ENCODE measurements around the gene SCAF1. TPM values are rescaled to one million over a fixed set of nuclear protein-coding genes. Genes with fewer than 3 reads are reported as not detected.

Gene SCAF1
- polyA plus RNA-seq, 3 donors from 2014 or later: 0.87 to 2.6 TPM; not detected in 1

DNA sequence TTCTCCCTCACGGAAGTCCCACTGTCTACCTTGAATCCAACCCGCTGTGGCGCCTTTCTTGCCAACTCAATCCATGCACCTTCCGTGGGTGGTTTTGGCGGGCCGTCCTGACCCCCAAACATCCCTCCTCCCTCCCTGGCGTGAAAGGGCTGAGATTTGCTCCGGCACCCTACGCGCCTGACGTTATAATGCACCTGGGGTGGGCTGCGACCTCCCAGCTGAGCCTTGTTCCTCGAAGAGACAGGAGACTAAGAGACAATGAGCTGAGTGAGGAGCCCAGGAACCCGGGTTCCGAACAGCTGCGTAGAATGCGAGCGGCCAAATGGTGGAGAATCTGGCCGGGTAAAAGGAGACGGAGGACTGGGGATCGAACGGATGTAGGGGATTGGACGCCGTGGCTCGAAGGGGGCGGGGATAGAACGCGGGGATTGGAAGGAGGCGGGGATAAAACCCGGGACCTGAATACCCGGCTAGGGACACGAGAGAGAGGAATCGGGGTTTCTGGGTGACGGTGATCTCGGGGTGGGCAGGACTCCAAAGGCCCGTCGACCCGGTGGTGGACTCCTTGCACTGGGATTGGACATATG lies 48.7 kb downstream of the SCAF1 start, which contains the start of gene CPT1C:
Gene CPT1C (plus strand): TSS at position 461 of the 587 bp plus-strand sequence. CDS start 1,137 bp downstream, outside the sequence.
- Mint-ChIP-seq H3K9me3 (no peaks in the 10 kb centered on the region), H3K4me1 (peaks cover 17 to 22% of the 10 kb centered on the region in 2 donors), H3K36me3 (peaks cover 0 to 7% (median 5%) of the 10 kb centered on the region in 3 donors), H3K4me3 (peak within 1 kb of the TSS; percentile 80 to 88 (median 87)), H3K27me3 (ENCODE audit: low read depth in 3 of 3) (peaks cover 9 to 17% (median 12%) of the 10 kb centered on the region in 3 donors), H3K27ac (peak within 1 kb of the TSS in 3 of 6 donors; percentile 42 to 82 (median 71))
- peak; percentile 26 to 38 (median 37) for DNase-seq

DNA sequence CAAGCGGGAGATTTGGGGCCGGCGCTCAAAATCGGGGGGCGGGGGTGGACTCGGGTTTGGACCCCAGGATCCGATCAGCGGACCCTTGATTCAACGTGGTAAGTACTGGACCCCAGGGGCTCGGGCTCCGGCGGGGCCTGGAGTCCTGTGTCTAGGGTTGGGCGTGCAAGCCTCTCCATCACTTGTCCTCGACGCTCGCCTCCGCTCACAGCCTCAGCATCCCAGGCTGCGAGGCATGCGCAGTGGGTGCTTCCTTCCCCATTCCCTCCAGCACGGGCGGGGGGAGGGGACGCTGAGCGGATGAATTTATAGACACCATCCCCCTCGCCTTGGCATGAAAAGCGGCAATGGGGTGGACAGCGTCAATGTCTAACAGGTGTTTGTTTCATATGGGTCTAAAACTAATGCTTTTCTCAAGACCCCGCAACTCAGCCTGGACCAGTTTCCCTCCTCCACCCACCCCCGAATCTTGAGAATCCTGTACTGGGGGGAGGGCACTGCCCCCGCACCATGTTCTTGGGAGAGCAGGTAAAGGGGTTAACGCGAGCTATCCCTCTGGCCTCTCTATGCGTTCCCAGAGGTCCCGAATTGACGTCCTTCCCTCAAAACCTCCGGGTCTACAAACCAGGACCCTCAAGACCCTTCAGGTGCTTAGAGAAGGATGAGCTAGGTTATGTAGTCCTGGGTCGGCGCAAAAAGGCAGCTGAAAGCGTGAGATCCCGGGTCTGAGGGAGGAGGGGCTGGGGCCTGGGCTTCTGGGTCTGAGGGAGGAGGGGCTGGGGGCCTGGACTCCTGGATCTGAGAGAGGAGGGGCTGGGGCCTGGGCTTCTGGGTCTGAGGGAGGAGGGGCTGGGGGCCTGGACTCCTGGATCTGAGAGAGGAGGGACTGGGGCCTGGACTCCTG lies 49.5 kb downstream of the SCAF1 start:
- Mint-ChIP-seq H3K4me1 (peaks cover 17 to 22% of the 10 kb centered on the region in 2 donors), H3K36me3 (peaks cover 0 to 7% (median 3%) of the 10 kb centered on the region in 3 donors), H3K27me3 (ENCODE audit: low read depth in 3 of 3) (peaks cover 9 to 17% (median 12%) of the 10 kb centered on the region in 3 donors)

DNA sequence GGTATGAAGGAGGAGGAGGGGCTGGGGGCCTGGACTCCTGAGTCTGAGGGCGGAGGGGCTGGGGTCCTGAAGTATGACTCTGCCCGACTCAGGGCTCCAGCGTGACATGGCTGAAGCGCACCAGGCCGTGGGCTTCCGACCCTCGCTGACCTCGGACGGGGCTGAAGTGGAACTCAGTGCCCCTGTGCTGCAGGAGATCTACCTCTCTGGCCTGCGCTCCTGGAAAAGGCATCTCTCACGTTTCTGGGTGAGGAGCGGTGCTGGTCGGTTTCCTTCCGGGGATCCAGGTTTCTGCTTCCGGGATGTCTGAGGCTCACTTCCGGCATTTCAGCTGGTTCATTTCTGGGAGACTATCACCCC lies 50.1 kb downstream of the SCAF1 start:
- Mint-ChIP-seq H3K9me3 (no peaks in the 10 kb centered on the region), H3K27me3 (ENCODE audit: low read depth in 3 of 3) (peaks cover 9 to 17% (median 12%) of the 10 kb centered on the region in 3 donors), H3K27ac (no peak overlapping the region), H3K4me1 (peaks cover 17 to 22% of the 10 kb centered on the region in 2 donors), H3K36me3 (peaks cover 0 to 7% (median 3%) of the 10 kb centered on the region in 3 donors), H3K4me3 (peak overlapping the region in 3 of 5 donors; percentile 14 to 27 (median 21))
- no peak for DNase-seq

More for the DNA sequence above, 49.5 kb downstream of the SCAF1 start:
- H3K27ac Mint-ChIP-seq: no peak overlapping the region
- no peaks in the 10 kb centered on the region for H3K9me3 Mint-ChIP-seq
- no peak for DNase-seq
- H3K4me3 Mint-ChIP-seq: peak overlapping the region; percentile 80 to 88 (median 87)

DNA sequence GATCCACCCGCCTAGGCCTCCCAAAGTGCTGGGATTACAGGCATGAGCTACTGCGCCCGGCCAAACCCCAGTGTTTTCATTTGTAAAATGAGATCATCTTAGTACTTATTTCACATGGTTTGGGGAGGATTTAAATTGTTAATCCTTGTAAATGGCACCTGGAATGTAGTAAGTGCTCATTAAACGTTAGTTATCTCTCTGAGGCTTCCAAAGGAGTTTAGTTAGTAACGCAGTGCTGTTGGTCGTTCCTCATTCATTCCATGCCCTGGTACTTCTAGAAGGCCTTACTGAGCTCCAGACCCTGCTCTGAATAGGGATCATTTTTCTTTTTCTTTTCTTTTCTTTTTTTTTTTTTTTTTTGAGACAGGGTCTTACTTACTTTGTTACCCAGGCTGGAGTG lies 54.1 kb downstream of the SCAF1 start:
- no peaks in the 10 kb centered on the region for H3K9me3 Mint-ChIP-seq
- no peak overlapping the region for H3K4me3 Mint-ChIP-seq
- H3K27me3 Mint-ChIP-seq (ENCODE audit: low read depth in 3 of 3): peaks cover 2 to 9% (median 6%) of the 10 kb centered on the region in 3 donors
- peaks cover 5 to 6% of the 10 kb centered on the region in 2 donors for H3K4me1 Mint-ChIP-seq
- no peaks in the 10 kb centered on the region for H3K36me3 Mint-ChIP-seq
- H3K27ac Mint-ChIP-seq: no peak overlapping the region
- DNase-seq: no peak

DNA sequence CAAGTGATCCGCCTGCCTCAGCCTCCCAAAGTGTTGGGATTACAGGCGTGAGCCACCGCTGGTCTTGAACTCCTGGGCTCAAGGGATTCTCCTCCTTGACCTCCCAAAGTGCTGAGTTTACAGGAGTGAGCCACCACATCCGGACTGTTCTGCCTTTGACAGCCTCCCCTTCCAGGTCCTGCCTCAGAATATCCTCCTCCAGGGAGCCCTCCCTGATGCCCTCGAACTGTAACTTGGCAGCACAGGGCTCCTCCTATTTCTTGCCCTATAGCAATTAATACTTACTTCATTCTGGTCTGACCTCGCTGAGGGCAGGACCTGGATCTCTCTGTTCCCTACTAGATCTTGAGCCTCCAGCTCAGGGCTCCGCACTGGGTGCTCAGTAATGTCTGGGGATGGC lies 54.9 kb downstream of the SCAF1 start:
- Mint-ChIP-seq H3K27me3 (ENCODE audit: low read depth in 3 of 3) (peaks cover 4 to 9% (median 6%) of the 10 kb centered on the region in 3 donors), H3K4me3 (no peak overlapping the region), H3K4me1 (no peaks in the 10 kb centered on the region), H3K27ac (no peak overlapping the region), H3K9me3 (no peaks in the 10 kb centered on the region), H3K36me3 (no peaks in the 10 kb centered on the region)
- no peak for DNase-seq

DNA sequence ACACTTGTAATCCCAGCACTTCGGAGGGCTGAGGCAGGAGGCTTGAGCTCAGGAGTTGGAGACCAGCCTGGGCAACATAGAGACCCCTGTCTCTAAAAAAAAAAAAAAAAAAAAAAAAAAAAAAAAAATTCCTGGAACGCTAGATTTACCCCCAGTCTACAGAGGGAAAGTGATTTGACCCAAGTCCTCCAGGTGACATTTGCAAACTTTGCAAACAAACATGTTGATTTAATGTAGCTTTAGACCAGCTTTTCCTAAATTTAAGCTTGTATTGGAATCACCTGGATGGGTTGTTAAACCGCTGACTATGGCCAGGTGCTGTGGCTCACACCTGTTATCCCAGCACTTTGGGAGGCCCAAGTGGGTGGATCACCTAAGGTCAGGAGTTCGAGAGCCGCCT lies 57.4 kb downstream of the SCAF1 start:
- Mint-ChIP-seq H3K4me3 (no peak overlapping the region), H3K4me1 (no peaks in the 10 kb centered on the region), H3K27me3 (ENCODE audit: low read depth in 3 of 3) (peaks cover 3 to 4% (median 3%) of the 10 kb centered on the region in 3 donors), H3K9me3 (no peaks in the 10 kb centered on the region), H3K36me3 (no peaks in the 10 kb centered on the region), H3K27ac (no peak overlapping the region)
- no peak for DNase-seq

DNA sequence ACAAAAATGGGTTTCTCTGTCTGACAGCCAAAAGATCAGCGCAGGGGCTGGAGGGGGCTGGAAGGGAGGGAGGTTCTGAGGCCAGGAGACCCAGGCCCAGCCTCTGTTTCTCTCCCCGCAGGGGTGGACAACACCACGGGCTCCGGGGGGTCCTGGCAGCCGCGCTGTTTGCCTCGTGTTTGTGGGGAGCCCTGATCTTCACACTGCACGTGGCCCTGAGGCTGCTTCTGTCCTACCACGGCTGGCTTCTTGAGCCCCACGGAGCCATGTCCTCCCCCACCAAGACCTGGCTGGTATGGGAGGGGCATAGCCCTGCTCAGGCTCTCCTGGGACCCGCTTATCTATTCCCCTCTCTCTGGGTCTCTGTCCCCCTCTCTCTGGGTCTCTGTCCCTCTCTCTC lies 58.6 kb downstream of the SCAF1 start:
- no peaks in the 10 kb centered on the region for H3K4me1 Mint-ChIP-seq
- H3K9me3 Mint-ChIP-seq: no peaks in the 10 kb centered on the region

DNA sequence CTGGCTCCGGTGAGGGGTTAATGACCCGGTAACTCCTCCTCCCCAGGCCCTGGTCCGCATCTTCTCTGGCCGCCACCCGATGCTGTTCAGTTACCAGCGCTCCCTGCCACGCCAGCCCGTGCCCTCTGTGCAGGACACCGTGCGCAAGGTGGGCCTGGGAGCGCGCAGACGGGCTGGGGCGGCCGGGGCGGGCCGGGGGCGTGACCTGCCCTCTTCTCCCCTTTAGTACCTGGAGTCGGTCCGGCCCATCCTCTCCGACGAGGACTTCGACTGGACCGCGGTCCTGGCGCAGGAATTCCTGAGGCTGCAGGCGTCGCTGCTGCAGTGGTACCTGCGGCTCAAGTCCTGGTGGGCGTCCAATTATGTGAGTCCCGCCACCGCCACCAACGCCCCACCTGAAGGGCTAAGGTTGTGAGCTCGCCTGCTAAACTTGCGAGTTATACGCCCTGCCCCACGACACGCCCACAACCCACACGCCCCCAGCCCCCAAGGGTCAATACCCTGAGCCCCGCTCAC lies 59.3 kb downstream of the SCAF1 start:
- DNase-seq: no peak
- no peak overlapping the region for H3K4me3 Mint-ChIP-seq
- H3K27me3 Mint-ChIP-seq (ENCODE audit: low read depth in 3 of 3): peaks cover 0 to 3% (median 2%) of the 10 kb centered on the region in 3 donors
- no peak overlapping the region for H3K27ac Mint-ChIP-seq
- no peaks in the 10 kb centered on the region for H3K36me3 Mint-ChIP-seq
- H3K4me1 Mint-ChIP-seq: no peaks in the 10 kb centered on the region
- H3K9me3 Mint-ChIP-seq: no peaks in the 10 kb centered on the region

More for the DNA sequence above, 58.6 kb downstream of the SCAF1 start:
- no peak overlapping the region for H3K27ac Mint-ChIP-seq
- peaks cover 0 to 3% (median 2%) of the 10 kb centered on the region in 3 donors for H3K27me3 Mint-ChIP-seq (ENCODE audit: low read depth in 3 of 3)
- DNase-seq: no peak
- no peak overlapping the region for H3K4me3 Mint-ChIP-seq
- no peaks in the 10 kb centered on the region for H3K36me3 Mint-ChIP-seq

DNA sequence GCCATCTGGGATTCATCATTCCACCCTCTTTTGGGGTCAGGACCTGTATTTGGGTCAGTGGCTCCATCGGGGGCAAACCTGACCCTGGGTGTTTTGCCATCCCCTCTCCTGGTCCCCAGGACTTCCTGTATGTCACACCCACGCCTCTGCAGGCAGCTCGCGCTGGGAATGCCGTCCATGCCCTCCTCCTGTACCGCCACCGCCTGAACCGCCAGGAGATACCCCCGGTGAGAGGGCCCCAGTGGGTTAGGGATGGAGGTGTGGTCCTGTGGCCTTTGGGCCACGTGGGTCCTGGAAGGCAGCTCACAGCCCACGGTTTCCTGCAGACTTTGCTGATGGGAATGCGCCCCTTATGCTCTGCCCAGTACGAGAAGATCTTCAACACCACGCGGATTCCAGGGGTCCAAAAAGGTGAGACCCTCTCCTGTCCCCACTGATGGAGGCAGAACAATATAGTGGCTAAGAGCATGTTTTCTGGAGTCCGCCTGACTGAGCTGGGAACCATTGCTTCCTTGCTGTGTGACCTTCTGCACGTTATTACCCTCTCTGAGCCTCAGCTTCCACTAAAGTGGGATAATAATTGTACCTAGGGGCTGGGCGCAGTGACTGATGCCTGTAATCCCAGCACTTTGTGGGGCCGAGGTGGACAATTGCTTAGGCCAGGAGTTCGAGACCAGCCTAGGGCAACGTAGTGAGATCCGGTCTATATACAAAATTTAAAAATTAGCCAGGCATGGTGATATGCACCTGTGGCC lies 63.1 kb downstream of the SCAF1 start:
- H3K4me3 Mint-ChIP-seq: no peak overlapping the region

DNA sequence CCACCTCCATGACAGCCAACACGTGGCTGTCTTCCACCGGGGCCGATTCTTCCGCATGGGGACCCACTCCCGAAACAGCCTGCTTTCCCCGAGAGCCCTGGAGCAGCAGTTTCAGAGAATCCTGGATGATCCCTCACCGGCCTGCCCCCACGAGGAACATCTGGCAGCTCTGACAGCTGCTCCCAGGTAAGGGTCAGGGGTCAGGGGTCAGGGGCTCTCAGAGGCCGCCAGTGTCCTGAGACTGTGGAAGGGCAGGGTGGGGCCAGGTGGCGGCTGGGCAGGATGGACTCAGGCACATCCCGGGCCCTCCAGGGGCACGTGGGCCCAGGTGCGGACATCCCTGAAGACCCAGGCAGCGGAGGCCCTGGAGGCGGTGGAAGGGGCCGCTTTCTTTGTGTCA lies 63.9 kb downstream of the SCAF1 start:
- Mint-ChIP-seq H3K4me1 (no peaks in the 10 kb centered on the region), H3K9me3 (no peaks in the 10 kb centered on the region), H3K36me3 (no peaks in the 10 kb centered on the region), H3K27ac (no peak overlapping the region), H3K27me3 (ENCODE audit: low read depth in 3 of 3) (peaks cover 0 to 7% (median 2%) of the 10 kb centered on the region in 3 donors), H3K4me3 (no peak overlapping the region)
- no peak for DNase-seq

More for the DNA sequence above, 63.1 kb downstream of the SCAF1 start:
- no peaks in the 10 kb centered on the region for H3K9me3 Mint-ChIP-seq
- H3K36me3 Mint-ChIP-seq: no peaks in the 10 kb centered on the region
- H3K27ac Mint-ChIP-seq: no peak overlapping the region
- no peaks in the 10 kb centered on the region for H3K4me1 Mint-ChIP-seq
- peaks cover 0 to 7% (median 2%) of the 10 kb centered on the region in 3 donors for H3K27me3 Mint-ChIP-seq (ENCODE audit: low read depth in 3 of 3)
- DNase-seq: no peak

Other genes starting within 250 kb of the SCAF1 start
- gene PTH2, start 218.8 kb upstream of the SCAF1 start, polyA plus RNA-seq: not detected
- gene GFY, start 216.8 kb upstream of the SCAF1 start, polyA plus RNA-seq: not detected
- not detected for gene SLC17A7, start 200.7 kb upstream of the SCAF1 start, polyA plus RNA-seq
- 10 to 100 TPM; 91.4 to 97.6 (median 93.3) TPM for gene PIH1D1, start 190.4 kb upstream of the SCAF1 start, polyA plus RNA-seq
- 10 to 100 TPM; 37.2 to 57.0 (median 42.4) TPM for gene ALDH16A1, start 189.0 kb upstream of the SCAF1 start, polyA plus RNA-seq
- gene FLT3LG, start 168.0 kb upstream of the SCAF1 start, polyA plus RNA-seq: 10 to 100 TPM; 22.6 to 36.6 (median 28.3) TPM
- 1,000 to 10,000 TPM in 2 of 3 donors, 100 to 1,000 TPM in 1; 840 to 2,055 (median 1,247) TPM for gene RPL13A, start 154.6 kb upstream of the SCAF1 start, polyA plus RNA-seq
- 1,000 to 10,000 TPM; 1,178 to 2,153 (median 1,290) TPM for gene RPS11, start 145.8 kb upstream of the SCAF1 start, polyA plus RNA-seq
- 10 to 100 TPM; 13.8 to 35.9 (median 34.9) TPM for gene FCGRT, start 129.5 kb upstream of the SCAF1 start, polyA plus RNA-seq
- 1 to 10 TPM in 2 of 3 donors, under 1 TPM in 1; 0.86 to 1.7 (median 1.0) TPM for gene RCN3, start 114.2 kb upstream of the SCAF1 start, polyA plus RNA-seq
- gene NOSIP, start 61.7 kb upstream of the SCAF1 start, polyA plus RNA-seq: 100 to 1,000 TPM; 196 to 251 (median 239) TPM
- under 1 TPM in 1 of 3 donors, not detected in 2; 0.78 TPM for gene PRRG2, start 60.9 kb upstream of the SCAF1 start, polyA plus RNA-seq
- gene PRR12, start 51.0 kb upstream of the SCAF1 start, polyA plus RNA-seq: 1 to 10 TPM in 2 of 3 donors, under 1 TPM in 1; 0.21 to 4.0 (median 2.0) TPM
- gene RRAS, start 2.1 kb upstream of the SCAF1 start, polyA plus RNA-seq: 10 to 100 TPM in 2 of 3 donors, 1 to 10 TPM in 1; 9.0 to 17.3 (median 13.5) TPM
- gene IRF3, start 23.6 kb downstream of the SCAF1 start, polyA plus RNA-seq: 10 to 100 TPM; 63.8 to 82.0 (median 78.9) TPM
- 10 to 100 TPM; 12.0 to 21.1 (median 20.4) TPM for gene BCL2L12, start 23.7 kb downstream of the SCAF1 start, polyA plus RNA-seq
- gene PRMT1, start 35.1 kb downstream of the SCAF1 start, polyA plus RNA-seq: 100 to 1,000 TPM; 125 to 204 (median 188) TPM
- gene ADM5, start 47.4 kb downstream of the SCAF1 start, polyA plus RNA-seq: under 1 TPM in 1 of 3 donors, not detected in 2; 0.28 TPM
- gene CPT1C, start 48.9 kb downstream of the SCAF1 start, polyA plus RNA-seq: not detected
- gene TSKS, start 121.1 kb downstream of the SCAF1 start, polyA plus RNA-seq: under 1 TPM in 1 of 3 donors, not detected in 2; 0.19 TPM
- gene AP2A1, start 124.8 kb downstream of the SCAF1 start, polyA plus RNA-seq: 10 to 100 TPM in 2 of 3 donors, 1 to 10 TPM in 1; 6.4 to 27.7 (median 11.6) TPM
- 10 to 100 TPM in 1 of 3 donors, 1 to 10 TPM in 2; 7.3 to 12.0 (median 8.2) TPM for gene FUZ, start 171.1 kb downstream of the SCAF1 start, polyA plus RNA-seq
- 10 to 100 TPM in 2 of 3 donors, 1 to 10 TPM in 1; 5.0 to 30.4 (median 13.9) TPM for gene MED25, start 176.1 kb downstream of the SCAF1 start, polyA plus RNA-seq
- 10 to 100 TPM; 32.0 to 59.7 (median 41.4) TPM for gene PTOV1, start 208.9 kb downstream of the SCAF1 start, polyA plus RNA-seq
- 10 to 100 TPM; 36.4 to 55.1 (median 41.4) TPM for gene PNKP, start 225.4 kb downstream of the SCAF1 start, polyA plus RNA-seq
- 1 to 10 TPM; 2.5 to 4.7 (median 3.3) TPM for gene AKT1S1, start 235.1 kb downstream of the SCAF1 start, polyA plus RNA-seq
- gene TBC1D17, start 235.5 kb downstream of the SCAF1 start, polyA plus RNA-seq: 10 to 100 TPM in 1 of 3 donors, 1 to 10 TPM in 2; 7.1 to 18.4 (median 7.3) TPM

All from immature natural killer cell (primary cell).